HepG2 (cell line): Measurements from ENCODE around the gene AZI2. TPM values are rescaled to one million over a fixed set of nuclear protein-coding genes. Genes with fewer than 3 reads are reported as not detected.

ENCODE experiments used
- CREBL2 ChIP-seq: sonication (generic); formaldehyde crosslinking; IDR thresholded peaks from 2 replicates; pipeline ENCODE4 v1.8.1; 2023; ENCODE audit warnings: missing genetic modification reagents, mild to moderate bottlenecking, borderline replicate concordance
- E2F5 ChIP-seq: sonication (generic); formaldehyde crosslinking; conservative IDR thresholded peaks from 2 replicates; pipeline ENCODE4 v1.4.0; 2020; ENCODE audit warnings: missing genetic modification reagents
- HOMEZ ChIP-seq: IDR thresholded peaks from 2 replicates; pipeline ENCODE4 v1.6.1; 2016; ENCODE audit warnings: low read depth
- ISX ChIP-seq: sonication (generic); formaldehyde crosslinking; conservative IDR thresholded peaks from 2 replicates; pipeline ENCODE4 v1.5.0; 2020; ENCODE audit warnings: missing genetic modification reagents
- KDM1A ChIP-seq: IDR thresholded peaks from 2 replicates; pipeline ENCODE4 v1.6.1; 2016; ENCODE audit warnings: missing compliant biosample characterization
- KDM3A ChIP-seq: IDR thresholded peaks from 2 replicates; pipeline ENCODE4 v1.6.1; 2018; ENCODE audit warnings: low read depth, missing compliant biosample characterization
- MIER2 ChIP-seq: IDR thresholded peaks from 2 replicates; pipeline ENCODE4 v1.6.1; 2016; ENCODE audit warnings: missing biosample characterization, missing genetic modification reagents
- MIXL1 ChIP-seq: IDR thresholded peaks from 2 replicates; pipeline ENCODE4 v1.6.1; 2016
- NCOA1 ChIP-seq: sonication (generic); formaldehyde crosslinking; IDR thresholded peaks from 2 replicates; pipeline ENCODE4 v1.9.0; 2021; ENCODE audit warnings: missing genetic modification reagents
- PAXIP1 ChIP-seq: sonication (generic); formaldehyde crosslinking; conservative IDR thresholded peaks from 2 replicates; pipeline ENCODE4 v1.4.0; 2020; ENCODE audit warnings: mild to moderate bottlenecking, missing genetic modification reagents, moderate library complexity
- PPARG ChIP-seq: conservative IDR thresholded peaks from 2 replicates; pipeline ENCODE4 v1.6.1; 2016; ENCODE audit warnings: missing biosample characterization, missing genetic modification reagents
- SALL1 ChIP-seq: sonication (generic); formaldehyde crosslinking; IDR thresholded peaks from 2 replicates; pipeline ENCODE4 v1.8.0; 2022; ENCODE audit warnings: mild to moderate bottlenecking, missing genetic modification reagents
- SAP130 ChIP-seq: IDR thresholded peaks from 2 replicates; pipeline ENCODE4 v1.6.1; 2016; ENCODE audit warnings: low read depth
- SNRNP70 ChIP-seq: fragments of 200-400 bp; formaldehyde crosslinking; IDR thresholded peaks from 2 replicates; pipeline ENCODE4 v1.6.1; 2017; ENCODE audit warnings: mild to moderate bottlenecking, low read depth, low read length, moderate library complexity
- TBP ChIP-seq: sonication (generic); formaldehyde crosslinking; IDR thresholded peaks from 2 replicates; pipeline ENCODE4 v1.5.0; 2020; ENCODE audit warnings: missing genetic modification reagents
- TIGD3 ChIP-seq: sonication (generic); formaldehyde crosslinking; IDR thresholded peaks from 2 replicates; pipeline ENCODE4 v1.5.1; 2020; ENCODE audit warnings: mild to moderate bottlenecking, missing genetic modification reagents, borderline replicate concordance
- ZBTB49 ChIP-seq: sonication (generic); formaldehyde crosslinking; IDR thresholded peaks from 2 replicates; pipeline ENCODE4 v1.4.0; 2020; ENCODE audit warnings: missing genetic modification reagents, borderline replicate concordance
- ZNF446 ChIP-seq: sonication (generic); formaldehyde crosslinking; IDR thresholded peaks from 2 replicates; pipeline ENCODE4 v1.5.0; 2020; ENCODE audit warnings: mild to moderate bottlenecking, missing genetic modification reagents
- ZNF558 ChIP-seq: sonication (generic); formaldehyde crosslinking; IDR thresholded peaks from 2 replicates; pipeline ENCODE4 v1.9.0; 2022; ENCODE audit warnings: mild to moderate bottlenecking, missing genetic modification reagents, borderline replicate concordance
- ZNF597 ChIP-seq: sonication (generic); formaldehyde crosslinking; IDR thresholded peaks from 2 replicates; pipeline ENCODE4 v1.5.0; 2020; ENCODE audit warnings: missing genetic modification reagents
- ZNF644 ChIP-seq: IDR thresholded peaks from 2 replicates; pipeline ENCODE4 v1.6.1; 2016; ENCODE audit warnings: low read depth
- polyA plus RNA-seq, 8 experiments: library from polyadenylated mRNA; depleted of rRNA in 3 of 8; stranded (reverse) in 7 of 8; unstranded in 1 of 8; fragments of >200 nt; fragmentation: Illumina TruSeq in 4 of 8; extraction: Trizol in 4 of 8; gene quantifications; 2 replicates each; pipeline versions ENCODE4 v1.2.1 to v1.2.3, GENCODE V29; 2011 to 2016; ENCODE audit warnings: low read depth in 4 of 8, missing spikeins in 1 of 8, mixed read lengths in 1 of 8; ENCODE audit not compliant: insufficient read depth in 1 of 8
- total RNA-seq, 5 experiments: library from RNA; depleted of rRNA; stranded (reverse); fragments of >200 nt; fragmentation: Illumina TruSeq; extraction: Trizol; gene quantifications; 2 replicates each; pipeline ENCODE4 v1.2.3, GENCODE V29; 2016; ENCODE audit warnings: low read depth in 1 of 5

Gene AZI2
- total and polyA plus RNA-seq, 2 of the 13 experiments (the other 11 are each of a cell fraction or from before 2014, with no cell fraction given), result 43.7 to 49.8 TPM

- no peak for TF ChIP-seq ZNF446 (CRISPR knock-in tag)
- no peak for TF ChIP-seq KDM3A (CRISPR knock-in tag)
- TF ChIP-seq SAP130 (CRISPR knock-in tag), result peak; percentile 26; the same call in 1 of the 2 replicates
- TF ChIP-seq KDM1A (CRISPR knock-in tag), result no peak
- TF ChIP-seq MIER2, result no peak
- peak; percentile 43; the same call in 1 of the 2 replicates for TF ChIP-seq ZNF644 (CRISPR knock-in tag)
- TF ChIP-seq MIXL1 (CRISPR knock-in tag), result no peak
- no peak for TF ChIP-seq SNRNP70
- TF ChIP-seq SALL1, result peak; percentile 36; the same call in 1 of the 2 replicates
- peak; percentile 87; the same call in 1 of the 2 replicates for TF ChIP-seq HOMEZ (CRISPR knock-in tag)
- TF ChIP-seq PAXIP1, result peak; percentile 77
- TF ChIP-seq PPARG, result peak; percentile 79; the same call in 1 of the 2 replicates
- no peak for TF ChIP-seq CREBL2 (CRISPR knock-in tag)
- no peak for TF ChIP-seq TBP (CRISPR knock-in tag)
- TF ChIP-seq ZNF558 (CRISPR knock-in tag), result no peak
- TF ChIP-seq E2F5, result no peak
- no peak for TF ChIP-seq ZNF597 (CRISPR knock-in tag)
- no peak for TF ChIP-seq ISX
- TF ChIP-seq NCOA1 (CRISPR knock-in tag), result no peak
- TF ChIP-seq TIGD3 (CRISPR knock-in tag), result no peak
- no peak for TF ChIP-seq ZBTB49
Measured at GRCh38 chr3:28320981-28321380, 27.6 kb downstream of the AZI2 start (continued).
